Endothelial cell of umbilical vein (primary cell): ENCODE results near the gene ARF1.

Experiments
- EZH2 ChIP-seq: IDR thresholded peaks from 2 replicates; pipeline ENCODE4 v1.6.1; 2012; ENCODE audit warnings: borderline replicate concordance, low read depth, mild to moderate bottlenecking, moderate library complexity, low read length, inconsistent platforms; ENCODE audit not compliant: severe bottlenecking
- FOS ChIP-seq: IDR thresholded peaks from 2 replicates; pipeline ENCODE4 v1.6.1; 2011; ENCODE audit warnings: mild to moderate bottlenecking, low read length, moderate library complexity, borderline replicate concordance; ENCODE audit not compliant: insufficient read depth
- GATA2 ChIP-seq: IDR thresholded peaks from 2 replicates; pipeline ENCODE4 v1.7.0; 2011; ENCODE audit warnings: low read depth, mild to moderate bottlenecking, moderate library complexity, mixed read lengths, low read length; ENCODE audit not compliant: insufficient read length, insufficient read depth
- JUN ChIP-seq: IDR thresholded peaks from 2 replicates; pipeline ENCODE4 v1.6.1; 2011; ENCODE audit warnings: borderline replicate concordance, low read depth; ENCODE audit not compliant: insufficient read length, insufficient read depth
- POLR2A ChIP-seq: IDR thresholded peaks from 2 replicates; pipeline ENCODE4 v1.6.1; 2012; ENCODE audit warnings: low read depth, mild to moderate bottlenecking, control low read depth, low read length
- POLR2AphosphoS5 ChIP-seq: IDR thresholded peaks from 2 replicates; pipeline ENCODE4 v1.6.1; 2012; ENCODE audit warnings: low read depth, mild to moderate bottlenecking, control low read depth, low read length, moderate library complexity; ENCODE audit not compliant: insufficient read depth
- TF ChIP-seq, protein P1 (sequence below), 2 donors: IDR thresholded peaks; 1 replicate in 1 of 2; 2 replicates in 1 of 2; pipeline ENCODE4 v1.5.1; 2011; ENCODE audit warnings: low read length in 2 of 2, mild to moderate bottlenecking in 2 of 2, moderate library complexity in 2 of 2, control low read depth in 1 of 2, inconsistent platforms in 1 of 2, low read depth in 1 of 2; ENCODE audit not compliant: insufficient read depth in 1 of 2; ENCODE audit errors: extremely low read depth in 1 of 2

DNA sequence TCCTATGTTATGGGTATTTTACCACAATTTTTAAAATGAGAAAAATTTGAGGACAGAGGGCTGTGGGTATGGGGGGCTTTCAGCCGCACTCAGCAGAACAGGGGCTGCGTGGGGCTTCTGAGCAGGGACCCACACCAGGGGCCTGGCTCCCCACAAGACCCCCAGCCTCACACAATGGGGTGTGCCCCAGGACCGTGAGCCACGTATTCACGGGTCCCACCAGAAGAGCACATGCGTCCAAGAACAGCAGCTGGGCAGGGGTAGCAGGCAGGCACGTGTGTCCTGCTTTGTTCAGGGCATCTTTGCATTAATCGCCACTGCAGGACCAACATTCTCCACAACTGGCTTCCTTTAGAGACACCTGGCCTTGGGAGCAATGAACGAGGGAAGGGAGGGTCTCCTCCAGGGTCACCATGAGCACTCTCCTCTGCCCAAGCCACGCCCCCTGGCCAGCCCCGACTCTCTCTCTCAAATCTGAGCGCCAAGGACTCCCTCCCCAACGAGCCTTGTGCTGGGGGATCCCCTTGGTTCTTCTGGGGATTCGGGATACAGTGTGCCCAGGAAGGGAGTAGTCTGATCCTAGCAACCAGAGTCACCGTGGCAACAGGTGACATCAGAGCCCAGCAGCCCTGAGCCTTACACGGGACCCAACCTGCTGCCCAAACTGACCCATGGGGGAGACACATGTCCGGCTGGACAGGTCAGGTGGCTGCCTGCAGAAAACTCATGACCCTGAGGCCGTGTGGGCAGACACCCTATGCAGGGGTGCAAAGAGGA, 7.4 kb upstream of the ARF1 start:
- TF ChIP-seq, protein P1, sequence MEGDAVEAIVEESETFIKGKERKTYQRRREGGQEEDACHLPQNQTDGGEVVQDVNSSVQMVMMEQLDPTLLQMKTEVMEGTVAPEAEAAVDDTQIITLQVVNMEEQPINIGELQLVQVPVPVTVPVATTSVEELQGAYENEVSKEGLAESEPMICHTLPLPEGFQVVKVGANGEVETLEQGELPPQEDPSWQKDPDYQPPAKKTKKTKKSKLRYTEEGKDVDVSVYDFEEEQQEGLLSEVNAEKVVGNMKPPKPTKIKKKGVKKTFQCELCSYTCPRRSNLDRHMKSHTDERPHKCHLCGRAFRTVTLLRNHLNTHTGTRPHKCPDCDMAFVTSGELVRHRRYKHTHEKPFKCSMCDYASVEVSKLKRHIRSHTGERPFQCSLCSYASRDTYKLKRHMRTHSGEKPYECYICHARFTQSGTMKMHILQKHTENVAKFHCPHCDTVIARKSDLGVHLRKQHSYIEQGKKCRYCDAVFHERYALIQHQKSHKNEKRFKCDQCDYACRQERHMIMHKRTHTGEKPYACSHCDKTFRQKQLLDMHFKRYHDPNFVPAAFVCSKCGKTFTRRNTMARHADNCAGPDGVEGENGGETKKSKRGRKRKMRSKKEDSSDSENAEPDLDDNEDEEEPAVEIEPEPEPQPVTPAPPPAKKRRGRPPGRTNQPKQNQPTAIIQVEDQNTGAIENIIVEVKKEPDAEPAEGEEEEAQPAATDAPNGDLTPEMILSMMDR (IDR thresholded peaks at IDR 0.05; ENCODE audit: extremely low read depth in 1 of 2, insufficient read depth in 1 of 2, low read depth in 1 of 2, low read length in 2 of 2): no peak
- TF ChIP-seq POLR2AphosphoS5: no peak
- TF ChIP-seq GATA2: no peak
- TF ChIP-seq FOS: no peak
- no peak for TF ChIP-seq EZH2
- TF ChIP-seq POLR2A: no peak
- TF ChIP-seq JUN: no peak
